ENCODE measurements around the gene OGFR. TPM values are rescaled to one million over a fixed set of nuclear protein-coding genes. Genes with fewer than 3 reads are reported as not detected.

The OGFR gene
- total RNA-seq, 1 experiment from 2014 or later, result 57.4 TPM

DNA sequence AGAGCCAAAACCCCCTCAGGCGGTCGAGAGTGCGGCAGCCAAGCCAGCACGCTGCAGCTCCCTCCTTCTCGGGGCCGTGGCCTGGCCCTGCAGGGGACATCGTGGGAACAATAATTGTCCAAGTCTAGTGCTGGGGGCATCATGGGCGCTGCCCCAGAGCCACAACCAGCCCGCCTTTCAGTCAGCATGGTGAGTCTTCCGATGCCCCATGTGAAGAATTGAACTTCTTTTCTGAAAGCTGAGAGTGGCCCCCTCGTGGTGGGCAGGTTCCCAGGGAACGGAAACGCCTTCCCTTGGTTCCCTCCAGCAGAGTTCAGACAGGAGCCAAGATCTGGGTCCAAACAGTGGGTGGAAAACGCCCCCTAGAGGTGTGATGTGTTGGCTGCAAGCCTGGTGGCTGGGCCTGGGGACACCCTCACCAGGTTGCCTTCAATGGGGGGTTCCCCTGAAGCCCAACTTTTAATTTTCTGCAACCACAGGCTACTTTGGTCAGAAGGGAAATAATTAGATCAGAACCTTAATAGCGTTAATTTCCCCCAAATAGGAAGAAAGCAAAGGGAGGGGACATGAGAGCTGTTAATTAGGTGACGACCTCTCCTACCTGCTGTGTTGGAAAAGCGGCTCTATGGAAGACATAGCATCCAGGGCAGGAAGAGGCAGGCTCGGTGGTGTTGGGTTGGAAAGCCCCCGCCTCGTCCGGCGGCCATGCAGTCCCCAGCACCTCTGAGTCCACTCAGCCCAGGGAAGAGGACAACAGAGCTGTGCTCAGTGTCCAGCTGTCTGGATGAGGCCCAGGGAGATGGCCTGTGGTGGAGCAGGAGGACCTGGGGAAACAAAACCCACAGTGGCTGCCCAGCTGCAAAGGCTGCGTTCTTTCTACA, 13.1 kb upstream of the OGFR start:
- peak; percentile 82 to 90 for DNase-seq

DNA sequence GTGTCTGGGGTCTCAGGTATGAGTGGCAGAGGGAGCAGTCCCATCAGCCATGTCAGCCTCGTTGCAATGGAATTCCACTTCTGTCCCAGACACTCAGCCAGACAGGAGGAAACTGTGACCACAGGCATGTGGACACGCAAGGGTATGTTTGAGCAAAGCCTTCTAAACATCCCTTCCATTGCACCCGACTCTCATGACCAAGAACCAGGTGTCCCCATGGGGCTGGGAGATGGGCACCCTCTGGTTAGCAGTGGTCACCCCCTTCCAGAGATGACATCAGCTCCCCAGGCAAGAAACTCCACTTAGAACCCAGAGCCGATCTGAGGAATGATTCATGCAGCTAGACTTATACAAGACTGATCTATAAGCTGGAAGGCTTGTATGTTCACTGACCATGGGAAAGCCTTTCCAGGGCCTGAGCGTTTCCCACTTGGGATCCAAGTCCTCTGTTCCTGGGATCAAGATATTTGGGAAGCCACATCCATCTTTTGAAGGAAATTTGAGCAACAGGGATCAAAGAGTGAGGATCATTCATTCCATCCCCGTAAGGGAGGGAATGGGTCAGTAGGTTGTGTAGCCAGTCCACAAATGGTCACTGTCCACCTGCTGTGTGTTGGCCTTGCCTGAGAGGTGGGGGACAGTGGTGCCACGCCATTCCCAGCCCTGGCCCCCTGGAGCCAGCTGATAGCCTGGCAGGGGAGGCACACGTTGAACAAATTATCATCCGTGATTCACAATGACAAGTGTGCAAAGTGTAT, 12.3 kb upstream of the OGFR start:
- intact Hi-C loops (cut with micrococcal nuclease; ENCODE audit: unreplicated experiment), result loop anchor here (5.0 kb wide), 6 partner anchors 105 to 490 kb away; partner anchors contain the start of genes ADRM1, CABLES2, LAMA5 and RBBP8NL
- ChIA-PET POLR2A (ENCODE audit: unreplicated experiment) (no interaction called here), CTCF (interaction anchor here (0.6 to 2.7 kb wide), 7 partner anchors 89 to 424 kb away, joined by 3 to 14 read pairs (median 4); no protein-coding TSS in a partner anchor)
- TF ChIP-seq, protein P1, sequence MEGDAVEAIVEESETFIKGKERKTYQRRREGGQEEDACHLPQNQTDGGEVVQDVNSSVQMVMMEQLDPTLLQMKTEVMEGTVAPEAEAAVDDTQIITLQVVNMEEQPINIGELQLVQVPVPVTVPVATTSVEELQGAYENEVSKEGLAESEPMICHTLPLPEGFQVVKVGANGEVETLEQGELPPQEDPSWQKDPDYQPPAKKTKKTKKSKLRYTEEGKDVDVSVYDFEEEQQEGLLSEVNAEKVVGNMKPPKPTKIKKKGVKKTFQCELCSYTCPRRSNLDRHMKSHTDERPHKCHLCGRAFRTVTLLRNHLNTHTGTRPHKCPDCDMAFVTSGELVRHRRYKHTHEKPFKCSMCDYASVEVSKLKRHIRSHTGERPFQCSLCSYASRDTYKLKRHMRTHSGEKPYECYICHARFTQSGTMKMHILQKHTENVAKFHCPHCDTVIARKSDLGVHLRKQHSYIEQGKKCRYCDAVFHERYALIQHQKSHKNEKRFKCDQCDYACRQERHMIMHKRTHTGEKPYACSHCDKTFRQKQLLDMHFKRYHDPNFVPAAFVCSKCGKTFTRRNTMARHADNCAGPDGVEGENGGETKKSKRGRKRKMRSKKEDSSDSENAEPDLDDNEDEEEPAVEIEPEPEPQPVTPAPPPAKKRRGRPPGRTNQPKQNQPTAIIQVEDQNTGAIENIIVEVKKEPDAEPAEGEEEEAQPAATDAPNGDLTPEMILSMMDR (conservative IDR thresholded peaks at IDR 0.05), result no peak
- no peak for TF ChIP-seq EZH2 (IDR thresholded peaks at IDR 0.05; ENCODE audit: low read depth)
- H3F3A ChIP-seq (ENCODE audit: insufficient read depth, low read depth), result peaks cover 33% of the 10 kb centered on the region
- no peak overlapping the region for H3K4me3 ChIP-seq
- H4K20me1 ChIP-seq (ENCODE audit: insufficient read depth), result peaks cover 4% of the 10 kb centered on the region
- H3K9me2 ChIP-seq (ENCODE audit: insufficient read depth), result no peaks in the 10 kb centered on the region
- peaks cover 5% of the 10 kb centered on the region for H3K79me2 ChIP-seq (ENCODE audit: low read depth)
- 0 out of 2 replicates have a peak overlapping the region, but pooled peaks have one; percentile 6 for H3K4me2 ChIP-seq
- no peak overlapping the region for H3K27ac ChIP-seq
- H3K9me3 ChIP-seq (ENCODE audit: insufficient read depth, low read depth), result no peaks in the 10 kb centered on the region
- H3K4me1 ChIP-seq (replicated peaks; ENCODE audit: insufficient read depth), result peaks cover 26% of the 10 kb centered on the region
- peak in 1 of 2 experiments; percentile 71 for DNase-seq
- H3K27me3 ChIP-seq (ENCODE audit: insufficient read depth, low read depth), result no peaks in the 10 kb centered on the region
- no TSS peak for BruUV-seq (replicated peaks)
- no peaks in the 10 kb centered on the region for H3K36me3 ChIP-seq (ENCODE audit: low read depth)
- H2AFZ ChIP-seq, result no peak overlapping the region

More for the DNA sequence above, 13.1 kb upstream of the OGFR start:
- ChIA-PET POLR2A (ENCODE audit: unreplicated experiment) (interaction anchor here (0.5 to 0.7 kb wide), 3 partner anchors 23 to 148 kb away, joined by 4 to 5 read pairs (median 4); no protein-coding TSS in a partner anchor), CTCF (interaction anchor here (0.6 to 2.7 kb wide), 10 partner anchors 70 to 423 kb away, joined by 3 to 14 read pairs (median 6); no protein-coding TSS in a partner anchor)
- intact Hi-C loops (cut with micrococcal nuclease; ENCODE audit: unreplicated experiment), result loop anchor here (1.0 to 5.0 kb wide), 11 partner anchors 53 to 489 kb away; partner anchors contain the start of genes ADRM1, CABLES2, LAMA5 and RBBP8NL
- H4K20me1 ChIP-seq (ENCODE audit: insufficient read depth), result no peaks in the 10 kb centered on the region
- no peaks in the 10 kb centered on the region for H3K9me2 ChIP-seq (ENCODE audit: insufficient read depth)
- H3K4me3 ChIP-seq, result no peak overlapping the region
- no peaks in the 10 kb centered on the region for H3K9me3 ChIP-seq (ENCODE audit: insufficient read depth, low read depth)
- no peaks in the 10 kb centered on the region for H3K36me3 ChIP-seq (ENCODE audit: low read depth)
- no peak overlapping the region for H2AFZ ChIP-seq
- H3K27ac ChIP-seq, result no peak overlapping the region
- H3K27me3 ChIP-seq (ENCODE audit: insufficient read depth, low read depth), result no peaks in the 10 kb centered on the region
- H3K4me1 ChIP-seq (replicated peaks; ENCODE audit: insufficient read depth), result peaks cover 21% of the 10 kb centered on the region
- peaks cover 28% of the 10 kb centered on the region for H3F3A ChIP-seq (ENCODE audit: insufficient read depth, low read depth)
- H3K79me2 ChIP-seq (ENCODE audit: low read depth), result no peaks in the 10 kb centered on the region
- TF ChIP-seq, protein P1 (conservative IDR thresholded peaks at IDR 0.05), result peak; percentile 99
- no peak for TF ChIP-seq EZH2 (IDR thresholded peaks at IDR 0.05; ENCODE audit: low read depth)
- peak overlapping the region; percentile 30; the same call in 1 of the 2 replicates for H3K4me2 ChIP-seq
- BruUV-seq (replicated peaks), result no TSS peak
